GM15510 (cell line): ENCODE data around the gene PODNL1.

Source experiments
- POLR2A ChIP-seq: IDR thresholded peaks from 3 replicates; pipeline ENCODE4 v1.6.1; 2011; ENCODE audit warnings: borderline replicate concordance; ENCODE audit not compliant: insufficient read length; ENCODE audit errors: extremely low read depth

PODNL1 gene

GRCh38 chr19:13964776-13965175, 26.6 kb upstream of the PODNL1 start:
- TF ChIP-seq POLR2A = no peak

DNA sequence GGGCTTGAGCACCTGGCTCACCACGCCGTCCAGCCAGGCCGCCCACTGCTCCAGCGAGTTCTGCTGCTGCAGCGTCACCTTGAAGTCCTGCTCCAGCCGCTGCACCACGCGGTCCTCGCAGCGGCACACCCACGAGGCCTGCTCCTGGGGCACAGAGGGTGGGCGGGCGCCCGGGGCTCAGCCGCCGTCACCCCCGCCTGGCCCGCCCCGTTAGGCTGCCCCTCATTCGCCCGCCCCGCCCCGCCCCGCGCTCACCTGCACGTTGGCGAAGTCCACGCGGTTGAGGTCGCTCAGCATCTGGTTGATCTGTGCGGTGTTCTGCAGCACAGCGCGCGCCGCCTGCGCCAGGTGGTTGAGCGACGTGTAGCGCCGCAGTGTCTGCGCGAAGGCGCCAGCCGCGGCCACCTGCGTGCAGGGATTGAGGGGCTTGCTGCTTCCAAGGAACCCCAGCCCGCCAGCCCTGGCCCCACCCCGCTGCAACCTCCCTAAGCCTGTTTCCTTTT, 25.4 kb upstream of the PODNL1 start:
- no peak for TF ChIP-seq POLR2A

- no peak for TF ChIP-seq POLR2A
These were observed 24.7 kb upstream of the PODNL1 start for GRCh38 chr19:13962699-13963602.

GRCh38 chr19:13961826-13962698, 23.8 kb upstream of the PODNL1 start:
- TF ChIP-seq POLR2A = no peak

DNA sequence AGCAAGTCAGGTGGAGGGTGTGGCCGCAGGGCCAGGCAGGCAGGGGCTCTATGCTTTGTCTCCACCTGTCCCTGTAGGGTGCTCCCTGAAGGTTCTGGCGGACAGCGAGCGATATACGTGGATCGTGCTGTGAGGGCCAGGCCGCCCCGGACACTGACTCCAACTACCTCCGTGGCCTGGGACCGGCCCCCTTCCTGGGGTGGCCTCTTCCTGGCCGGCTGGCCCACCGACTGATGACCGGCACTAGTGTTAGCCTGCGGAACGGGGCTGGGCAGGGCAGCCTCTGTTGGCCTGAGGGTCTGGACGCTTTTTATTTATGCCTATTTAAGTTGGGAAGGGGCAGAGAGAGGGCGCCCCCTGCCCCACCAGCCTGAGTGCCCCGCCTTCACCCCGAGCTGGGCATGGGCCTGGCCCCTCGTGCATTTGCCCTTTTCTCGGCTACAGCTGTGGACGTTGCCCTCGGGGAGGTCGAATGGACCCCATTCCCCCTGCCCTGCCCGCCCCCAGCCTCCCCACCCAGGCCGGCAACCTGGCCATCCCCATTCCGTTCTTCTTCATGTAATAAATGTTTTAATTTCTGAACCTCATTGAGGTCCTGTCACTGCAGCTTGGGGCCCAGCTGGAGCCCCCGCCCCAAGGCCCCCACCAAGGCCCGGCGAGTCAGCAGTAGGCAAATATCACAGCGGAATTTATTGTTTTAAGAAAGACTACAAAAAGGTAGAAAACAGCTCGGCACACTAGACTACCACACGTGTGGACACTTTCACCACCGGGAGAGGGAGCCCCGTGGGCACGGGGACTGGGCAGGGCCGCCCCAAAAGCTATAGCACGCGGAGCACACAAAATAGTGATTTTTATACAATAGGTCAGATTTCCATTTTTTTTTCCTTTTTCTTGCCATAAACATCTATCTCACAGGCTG, 22.9 kb upstream of the PODNL1 start:
- no peak for TF ChIP-seq POLR2A

GRCh38 chr19:13959962-13960862, 22.0 kb upstream of the PODNL1 start:
- TF ChIP-seq POLR2A = no peak

GRCh38 chr19:13959141-13959961, 21.1 kb upstream of the PODNL1 start:
- TF ChIP-seq POLR2A = no peak

DNA sequence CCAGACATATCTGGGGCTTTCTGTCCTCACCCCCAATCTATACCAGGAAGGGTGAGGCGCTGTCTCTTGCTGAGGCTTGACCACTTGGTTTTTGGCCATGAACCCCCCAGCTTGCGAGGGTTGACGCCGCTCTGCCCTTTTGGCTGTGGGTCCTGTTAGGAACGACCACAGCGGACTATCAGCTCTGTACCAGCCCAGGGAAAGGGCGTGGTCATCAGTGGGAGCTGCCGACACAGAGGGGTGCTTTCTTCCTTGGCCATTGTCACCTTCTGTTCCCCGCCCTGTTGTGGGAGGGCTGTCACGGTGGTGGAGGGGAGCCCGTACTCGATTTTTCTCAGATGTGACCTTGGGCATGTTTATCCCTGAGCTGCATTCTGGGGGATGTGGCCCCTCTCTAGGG, 19.8 kb upstream of the PODNL1 start:
- no peak for TF ChIP-seq POLR2A

GRCh38 chr19:13957051-13957450, 18.8 kb upstream of the PODNL1 start:
- no peak for TF ChIP-seq POLR2A

DNA sequence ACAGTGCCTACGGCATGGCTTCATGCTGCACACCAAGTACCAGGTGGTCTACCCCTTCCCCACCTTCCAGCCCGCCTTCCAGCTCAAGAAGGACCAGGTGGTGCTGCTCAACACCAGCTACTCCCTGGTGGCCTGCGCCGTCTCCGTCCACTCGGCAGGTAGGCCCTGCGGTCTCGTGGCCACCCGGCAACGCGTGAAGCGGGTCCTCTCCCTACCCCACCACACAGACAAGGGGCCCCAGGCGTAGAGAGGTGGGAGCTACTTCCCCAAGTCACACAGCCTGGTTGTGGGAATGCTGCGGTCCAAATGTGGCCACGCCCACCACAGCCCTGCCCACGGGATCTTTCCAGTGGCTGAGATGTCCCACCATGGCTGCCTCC, 18.1 kb upstream of the PODNL1 start:
- TF ChIP-seq POLR2A = no peak

DNA sequence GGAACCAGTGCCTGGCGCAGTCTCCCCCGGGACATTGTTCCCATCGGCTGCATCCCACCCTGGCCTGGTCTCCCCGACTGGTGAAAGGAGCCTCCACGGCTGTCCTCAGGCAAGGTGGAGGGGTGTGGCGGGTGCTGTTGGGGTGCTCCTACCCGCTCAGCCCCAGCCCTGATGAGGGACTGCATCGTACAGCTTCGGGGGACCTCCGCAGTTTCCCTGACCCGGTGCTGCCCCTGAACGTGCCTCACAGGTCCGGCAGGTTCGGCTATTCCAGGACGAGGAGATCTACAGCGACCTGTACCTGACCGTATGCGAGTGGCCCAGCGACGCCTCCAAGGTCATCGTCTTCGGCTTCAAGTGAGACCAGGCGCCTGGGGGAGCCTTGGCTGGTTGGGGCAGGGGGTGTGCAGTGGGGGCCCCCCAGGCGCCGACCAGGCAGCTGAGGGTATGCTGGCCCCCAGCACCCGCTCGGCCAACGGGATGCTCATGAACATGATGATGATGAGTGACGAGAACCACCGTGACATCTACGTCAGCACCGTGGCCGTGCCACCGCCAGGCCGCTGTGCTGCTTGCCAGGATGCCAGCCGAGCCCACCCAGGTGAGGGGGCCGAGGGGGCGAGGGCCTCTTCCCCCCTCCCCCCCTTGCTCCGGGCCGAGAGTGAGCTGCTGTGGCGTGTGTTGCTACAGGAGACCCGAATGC, 17.6 kb upstream of the PODNL1 start:
- no peak for TF ChIP-seq POLR2A

DNA sequence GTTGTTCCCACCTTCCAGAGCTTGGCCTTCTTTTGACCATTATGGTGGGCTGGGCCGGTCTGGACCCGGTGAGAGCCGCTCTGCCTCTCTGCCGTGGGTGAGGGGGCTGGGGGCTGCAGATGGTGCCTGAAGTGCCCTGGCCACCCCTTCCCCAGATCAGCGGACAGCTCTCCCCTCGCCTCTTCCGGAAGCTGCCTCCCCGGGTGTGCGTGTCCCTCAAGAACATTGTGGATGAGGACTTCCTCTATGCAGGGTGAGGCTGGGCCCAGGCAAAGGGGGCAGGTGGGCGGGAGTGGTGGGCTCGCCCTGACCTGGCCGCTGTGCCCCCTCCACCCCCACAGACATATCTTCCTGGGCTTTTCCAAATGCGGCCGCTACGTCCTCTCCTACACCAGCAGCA, 16.0 kb upstream of the PODNL1 start:
- no peak for TF ChIP-seq POLR2A
